Activated CD8-positive, alpha-beta T cell treated with anti-CD3 and anti-CD28 coated beads for 36 hours (primary cell): Measurements from ENCODE around the gene GAPDH. TPM values are rescaled to one million over a fixed set of nuclear protein-coding genes. Genes with fewer than 3 reads are reported as not detected.
"Not testable (repeated sequence)": the region's sequence is repeated elsewhere in the genome, so short reads cannot be mapped to it uniquely, and the experiment has no call there.

ENCODE experiments used
- ATAC-seq: fragments of 200-7000 bp; cut with Tn5 transposase; one replicate; pipeline ENCODE4 v1.10.0; 2021; ENCODE audit warnings: mild to moderate bottlenecking, moderate library complexity
- CTCF ChIA-PET: fragments of 350-600 bp; sonication (Branson Sonifier 250); formaldehyde crosslinking; loops from one replicate; lab custom pipeline; 2021; ENCODE audit warnings: antibody characterized with exemption; lab: Charles Lee
- POLR2A ChIA-PET: fragments of 350-600 bp; sonication (Branson Sonifier 250); formaldehyde crosslinking; loops from one replicate; lab custom pipeline; 2021; ENCODE audit warnings: antibody characterized with exemption; lab: Charles Lee
- DNase-seq: peaks from one replicate; pipeline ENCODE4 v3.0.0-alpha.2; 2020
- H3K27ac Mint-ChIP-seq: one replicate; pipeline ENCODE4 v1.8.0; 2021; ENCODE audit warnings: mild to moderate bottlenecking, mixed read lengths
- H3K27me3 Mint-ChIP-seq: one replicate; pipeline ENCODE4 v1.8.0; 2021; ENCODE audit warnings: mixed read lengths
- H3K36me3 Mint-ChIP-seq: one replicate; pipeline ENCODE4 v1.8.0; 2021; ENCODE audit warnings: low read depth, mixed read lengths
- H3K4me1 Mint-ChIP-seq: one replicate; pipeline ENCODE4 v1.8.0; 2021; ENCODE audit warnings: low read depth, mixed read lengths
- H3K4me3 Mint-ChIP-seq: one replicate; pipeline ENCODE4 v1.8.0; 2021; ENCODE audit warnings: mild to moderate bottlenecking, moderate library complexity, mixed read lengths
- H3K9me3 Mint-ChIP-seq: one replicate; pipeline ENCODE4 v1.8.0; 2021; ENCODE audit warnings: mixed read lengths
- intact Hi-C: fragments of 100-400 bp; cut with micrococcal nuclease; formaldehyde crosslinking; loops from one replicate; pipeline ENCODE4 v1.10.0; 2022
- total RNA-seq, 2 experiments: library from RNA; stranded (reverse); gene quantifications; one replicate each; pipeline ENCODE4 v1.2.3, GENCODE V29; 2021
- TF ChIP-seq, protein P1 (sequence below): fragments of 200-600 bp; IDR thresholded peaks from one replicate; pipeline ENCODE4 v1.8.0; 2022; ENCODE audit warnings: antibody characterized with exemption, mild to moderate bottlenecking

Gene GAPDH
- total RNA-seq, 2 experiments from 2014 or later: 9,109 to 9,234 TPM

DNA sequence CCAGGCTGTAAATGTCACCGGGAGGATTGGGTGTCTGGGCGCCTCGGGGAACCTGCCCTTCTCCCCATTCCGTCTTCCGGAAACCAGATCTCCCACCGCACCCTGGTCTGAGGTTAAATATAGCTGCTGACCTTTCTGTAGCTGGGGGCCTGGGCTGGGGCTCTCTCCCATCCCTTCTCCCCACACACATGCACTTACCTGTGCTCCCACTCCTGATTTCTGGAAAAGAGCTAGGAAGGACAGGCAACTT lies 1.3 kb downstream of the GAPDH start:
- ATAC-seq (no peak), DNase-seq (no peak)
- ChIA-PET POLR2A (interaction anchor here (0.8 to 9.6 kb wide), 29 partner anchors 17 to 408 kb away, joined by 3 to 264 read pairs (median 5); partner anchors contain the start of genes C12orf57, CD27, IFFO1 and MRPL51), CTCF (interaction anchor here (1.2 to 6.1 kb wide), 3 partner anchors 11 to 111 kb away, joined by 3 to 56 read pairs (median 28); no protein-coding TSS in a partner anchor)
- Mint-ChIP-seq H3K27ac (peak overlapping the region; percentile 99), H3K36me3 (peaks cover 66% of the 10 kb centered on the region), H3K4me1 (peaks cover 52% of the 10 kb centered on the region), H3K27me3 (no peaks in the 10 kb centered on the region), H3K9me3 (no peaks in the 10 kb centered on the region), H3K4me3 (peak overlapping the region; percentile 93)
- intact Hi-C loops: loop anchor here (5.0 to 10.0 kb wide), 2 partner anchors 108 to 201 kb away; no protein-coding TSS in a partner anchor
- TF ChIP-seq, protein P1, sequence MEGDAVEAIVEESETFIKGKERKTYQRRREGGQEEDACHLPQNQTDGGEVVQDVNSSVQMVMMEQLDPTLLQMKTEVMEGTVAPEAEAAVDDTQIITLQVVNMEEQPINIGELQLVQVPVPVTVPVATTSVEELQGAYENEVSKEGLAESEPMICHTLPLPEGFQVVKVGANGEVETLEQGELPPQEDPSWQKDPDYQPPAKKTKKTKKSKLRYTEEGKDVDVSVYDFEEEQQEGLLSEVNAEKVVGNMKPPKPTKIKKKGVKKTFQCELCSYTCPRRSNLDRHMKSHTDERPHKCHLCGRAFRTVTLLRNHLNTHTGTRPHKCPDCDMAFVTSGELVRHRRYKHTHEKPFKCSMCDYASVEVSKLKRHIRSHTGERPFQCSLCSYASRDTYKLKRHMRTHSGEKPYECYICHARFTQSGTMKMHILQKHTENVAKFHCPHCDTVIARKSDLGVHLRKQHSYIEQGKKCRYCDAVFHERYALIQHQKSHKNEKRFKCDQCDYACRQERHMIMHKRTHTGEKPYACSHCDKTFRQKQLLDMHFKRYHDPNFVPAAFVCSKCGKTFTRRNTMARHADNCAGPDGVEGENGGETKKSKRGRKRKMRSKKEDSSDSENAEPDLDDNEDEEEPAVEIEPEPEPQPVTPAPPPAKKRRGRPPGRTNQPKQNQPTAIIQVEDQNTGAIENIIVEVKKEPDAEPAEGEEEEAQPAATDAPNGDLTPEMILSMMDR: no peak

DNA sequence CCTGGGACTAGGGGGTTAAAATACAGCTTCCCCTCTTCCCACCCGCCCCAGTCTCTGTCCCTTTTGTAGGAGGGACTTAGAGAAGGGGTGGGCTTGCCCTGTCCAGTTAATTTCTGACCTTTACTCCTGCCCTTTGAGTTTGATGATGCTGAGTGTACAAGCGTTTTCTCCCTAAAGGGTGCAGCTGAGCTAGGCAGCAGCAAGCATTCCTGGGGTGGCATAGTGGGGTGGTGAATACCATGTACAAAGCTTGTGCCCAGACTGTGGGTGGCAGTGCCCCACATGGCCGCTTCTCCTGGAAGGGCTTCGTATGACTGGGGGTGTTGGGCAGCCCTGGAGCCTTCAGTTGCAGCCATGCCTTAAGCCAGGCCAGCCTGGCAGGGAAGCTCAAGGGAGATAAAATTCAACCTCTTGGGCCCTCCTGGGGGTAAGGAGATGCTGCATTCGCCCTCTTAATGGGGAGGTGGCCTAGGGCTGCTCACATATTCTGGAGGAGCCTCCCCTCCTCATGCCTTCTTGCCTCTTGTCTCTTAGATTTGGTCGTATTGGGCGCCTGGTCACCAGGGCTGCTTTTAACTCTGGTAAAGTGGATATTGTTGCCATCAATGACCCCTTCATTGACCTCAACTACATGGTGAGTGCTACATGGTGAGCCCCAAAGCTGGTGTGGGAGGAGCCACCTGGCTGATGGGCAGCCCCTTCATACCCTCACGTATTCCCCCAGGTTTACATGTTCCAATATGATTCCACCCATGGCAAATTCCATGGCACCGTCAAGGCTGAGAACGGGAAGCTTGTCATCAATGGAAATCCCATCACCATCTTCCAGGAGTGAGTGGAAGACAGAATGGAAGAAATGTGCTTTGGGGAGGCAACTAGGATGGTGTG lies 1.9 kb downstream of the GAPDH start:
- POLR2A ChIA-PET: interaction anchor here (0.6 to 9.6 kb wide), 29 partner anchors 16 to 408 kb away, joined by 3 to 264 read pairs (median 5); partner anchors contain the start of genes C12orf57, CD27, IFFO1 and MRPL51
- Mint-ChIP-seq H3K4me1 (peaks cover 52% of the 10 kb centered on the region), H3K36me3 (peaks cover 61% of the 10 kb centered on the region), H3K27me3 (no peaks in the 10 kb centered on the region), H3K9me3 (no peaks in the 10 kb centered on the region), H3K4me3 (peak overlapping the region; percentile 93), H3K27ac (peak overlapping the region; percentile 99)
- CTCF ChIA-PET: interaction anchor here (1.2 to 6.1 kb wide), 3 partner anchors 11 to 112 kb away, joined by 3 to 56 read pairs (median 28); no protein-coding TSS in a partner anchor
- no peak for DNase-seq
- TF ChIP-seq, protein P1: no peak
- intact Hi-C loops: loop anchor here (5.0 to 10.0 kb wide), 2 partner anchors 109 to 201 kb away; no protein-coding TSS in a partner anchor
- no peak for ATAC-seq

DNA sequence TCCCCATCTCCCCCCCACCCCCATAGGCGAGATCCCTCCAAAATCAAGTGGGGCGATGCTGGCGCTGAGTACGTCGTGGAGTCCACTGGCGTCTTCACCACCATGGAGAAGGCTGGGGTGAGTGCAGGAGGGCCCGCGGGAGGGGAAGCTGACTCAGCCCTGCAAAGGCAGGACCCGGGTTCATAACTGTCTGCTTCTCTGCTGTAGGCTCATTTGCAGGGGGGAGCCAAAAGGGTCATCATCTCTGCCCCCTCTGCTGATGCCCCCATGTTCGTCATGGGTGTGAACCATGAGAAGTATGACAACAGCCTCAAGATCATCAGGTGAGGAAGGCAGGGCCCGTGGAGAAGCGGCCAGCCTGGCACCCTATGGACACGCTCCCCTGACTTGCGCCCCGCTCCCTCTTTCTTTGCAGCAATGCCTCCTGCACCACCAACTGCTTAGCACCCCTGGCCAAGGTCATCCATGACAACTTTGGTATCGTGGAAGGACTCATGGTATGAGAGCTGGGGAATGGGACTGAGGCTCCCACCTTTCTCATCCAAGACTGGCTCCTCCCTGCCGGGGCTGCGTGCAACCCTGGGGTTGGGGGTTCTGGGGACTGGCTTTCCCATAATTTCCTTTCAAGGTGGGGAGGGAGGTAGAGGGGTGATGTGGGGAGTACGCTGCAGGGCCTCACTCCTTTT lies 2.7 kb downstream of the GAPDH start:
- no peaks in the 10 kb centered on the region for H3K27me3 Mint-ChIP-seq
- CTCF ChIA-PET: interaction anchor here (0.6 to 6.1 kb wide), 34 partner anchors 9 to 200 kb away, joined by 3 to 68 read pairs (median 4); partner anchors contain the start of genes CD27, MRPL51, NOP2 and VAMP1
- intact Hi-C loops: loop anchor here (5.0 to 10.0 kb wide), 2 partner anchors 110 to 202 kb away; no protein-coding TSS in a partner anchor
- H3K9me3 Mint-ChIP-seq: no peaks in the 10 kb centered on the region
- ATAC-seq (no peak), DNase-seq (peak; percentile 25)
- H3K36me3 Mint-ChIP-seq: peaks cover 57% of the 10 kb centered on the region
- peak overlapping the region; percentile 99 for H3K27ac Mint-ChIP-seq
- H3K4me1 Mint-ChIP-seq: peaks cover 47% of the 10 kb centered on the region
- H3K4me3 Mint-ChIP-seq: peak overlapping the region; percentile 93
- TF ChIP-seq, protein P1: no peak
- POLR2A ChIA-PET: interaction anchor here (0.7 to 9.6 kb wide), 19 partner anchors 8 to 316 kb away, joined by 3 to 264 read pairs (median 10); partner anchors contain the start of genes CD27, IFFO1, NOP2 and TAPBPL

DNA sequence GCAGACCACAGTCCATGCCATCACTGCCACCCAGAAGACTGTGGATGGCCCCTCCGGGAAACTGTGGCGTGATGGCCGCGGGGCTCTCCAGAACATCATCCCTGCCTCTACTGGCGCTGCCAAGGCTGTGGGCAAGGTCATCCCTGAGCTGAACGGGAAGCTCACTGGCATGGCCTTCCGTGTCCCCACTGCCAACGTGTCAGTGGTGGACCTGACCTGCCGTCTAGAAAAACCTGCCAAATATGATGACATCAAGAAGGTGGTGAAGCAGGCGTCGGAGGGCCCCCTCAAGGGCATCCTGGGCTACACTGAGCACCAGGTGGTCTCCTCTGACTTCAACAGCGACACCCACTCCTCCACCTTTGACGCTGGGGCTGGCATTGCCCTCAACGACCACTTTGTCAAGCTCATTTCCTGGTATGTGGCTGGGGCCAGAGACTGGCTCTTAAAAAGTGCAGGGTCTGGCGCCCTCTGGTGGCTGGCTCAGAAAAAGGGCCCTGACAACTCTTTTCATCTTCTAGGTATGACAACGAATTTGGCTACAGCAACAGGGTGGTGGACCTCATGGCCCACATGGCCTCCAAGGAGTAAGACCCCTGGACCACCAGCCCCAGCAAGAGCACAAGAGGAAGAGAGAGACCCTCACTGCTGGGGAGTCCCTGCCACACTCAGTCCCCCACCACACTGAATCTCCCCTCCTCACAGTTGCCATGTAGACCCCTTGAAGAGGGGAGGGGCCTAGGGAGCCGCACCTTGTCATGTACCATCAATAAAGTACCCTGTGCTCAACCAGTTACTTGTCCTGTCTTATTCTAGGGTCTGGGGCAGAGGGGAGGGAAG lies 3.5 kb downstream of the GAPDH start:
- H3K27me3 Mint-ChIP-seq, ATAC-seq, H3K9me3 Mint-ChIP-seq: not testable (repeated sequence)
- Mint-ChIP-seq H3K27ac (peak overlapping the region; percentile 99), H3K36me3 (peaks cover 50% of the 10 kb centered on the region), H3K4me1 (peaks cover 41% of the 10 kb centered on the region), H3K4me3 (peak overlapping the region; percentile 93)
- ChIA-PET CTCF (interaction anchor here (0.6 to 6.1 kb wide), 40 partner anchors 9 to 201 kb away, joined by 3 to 68 read pairs (median 4); partner anchors contain the start of genes CD27, MRPL51, NOP2 and VAMP1), POLR2A (interaction anchor here (0.7 to 9.6 kb wide), 22 partner anchors 9 to 335 kb away, joined by 3 to 264 read pairs (median 6); partner anchors contain the start of genes IFFO1, NOP2, SPSB2 and TAPBPL)
- TF ChIP-seq, protein P1: peak; percentile 95
- peak; percentile 95 for DNase-seq
- intact Hi-C loops: loop anchor here (5.0 to 10.0 kb wide), 2 partner anchors 110 to 203 kb away; no protein-coding TSS in a partner anchor
